ENCODE data around the gene KBTBD13. TPM values are rescaled to one million over a fixed set of nuclear protein-coding genes. Genes with fewer than 3 reads are reported as not detected.

Gene KBTBD13
- total RNA-seq, 1 experiment from 2014 or later = not detected

GRCh38 chr15:65050270-65050669 is 26.3 kb upstream of the KBTBD13 start:
- POLR2A ChIA-PET = interaction anchor here (0.6 kb wide), 2 partner anchors 135 to 313 kb away, joined by 4 to 5 read pairs; partner anchors contain the start of gene CLPX

GRCh38 chr15:65051266-65051665 is 25.3 kb upstream of the KBTBD13 start:
- DNase-seq (ENCODE audit: low read depth, low spot score) = no peak
- no peak for ATAC-seq
- ChIA-PET POLR2A (no interaction called here), CTCF (interaction anchor here (0.6 kb wide), 1 partner anchor 11 kb away, joined by 3 read pairs; no protein-coding TSS in a partner anchor)
- no peak overlapping the region for H3K4me3 ChIP-seq (ENCODE audit: low read depth in 2 of 2, low read length in 2 of 2)
- no peaks in the 10 kb centered on the region for H3K9me3 ChIP-seq (ENCODE audit: control insufficient read depth, insufficient read depth, low read depth, low read length)
- intact Hi-C loops (cut with micrococcal nuclease; ENCODE audit: unreplicated experiment) = no loop called here
- H3K4me1 ChIP-seq (ENCODE audit: control insufficient read depth, insufficient read depth, low read length) = peaks cover 7% of the 10 kb centered on the region
- no peaks in the 10 kb centered on the region for H3K27me3 ChIP-seq (ENCODE audit: control insufficient read depth, insufficient read depth, low read length)
- H3K36me3 ChIP-seq (ENCODE audit: control insufficient read depth, insufficient read depth, low read length) = no peaks in the 10 kb centered on the region
- no peak overlapping the region for H3K27ac ChIP-seq (ENCODE audit: low read length)
- no peak for TF ChIP-seq REST (IDR thresholded peaks at IDR 0.05; ENCODE audit: insufficient read depth in 1 of 2, low read depth in 2 of 2, low read length in 1 of 2)
- in situ Hi-C loops (cut with HindIII; ENCODE audit: low pct_unique_long_range_greater_than_20kb, low sequenced_read_pairs) = no loop called here
- no TSS peak for BruUV-seq (replicated peaks)

More at GRCh38 chr15:65050270-65050669, 26.3 kb upstream of the KBTBD13 start:
- no peak overlapping the region for H3K27ac ChIP-seq (ENCODE audit: low read length)
- no peak for ATAC-seq
- no peaks in the 10 kb centered on the region for H3K36me3 ChIP-seq (ENCODE audit: control insufficient read depth, insufficient read depth, low read length)
- H3K27me3 ChIP-seq (ENCODE audit: control insufficient read depth, insufficient read depth, low read length) = no peaks in the 10 kb centered on the region
- CTCF ChIA-PET = interaction anchor here (0.7 kb wide), 2 partner anchors 9 to 32 kb away, joined by 4 to 5 read pairs; no protein-coding TSS in a partner anchor
- no peaks in the 10 kb centered on the region for H3K9me3 ChIP-seq (ENCODE audit: control insufficient read depth, insufficient read depth, low read depth, low read length)
- H3K4me1 ChIP-seq (ENCODE audit: control insufficient read depth, insufficient read depth, low read length) = peaks cover 7% of the 10 kb centered on the region
- TF ChIP-seq TCF7L2 (IDR thresholded peaks at IDR 0.05; ENCODE audit: low read depth, low read length) = no peak
- TF ChIP-seq POLR2AphosphoS5 (IDR thresholded peaks at IDR 0.05; ENCODE audit: low read depth, low read length) = no peak
- no peak for TF ChIP-seq SIN3A (IDR thresholded peaks at IDR 0.05; ENCODE audit: borderline replicate concordance, insufficient read depth, low read depth, low read length)
- TF ChIP-seq CTCF (IDR thresholded peaks at IDR 0.05) = no peak
- no peak for TF ChIP-seq REST (IDR thresholded peaks at IDR 0.05; ENCODE audit: insufficient read depth in 1 of 2, low read depth in 2 of 2, low read length in 1 of 2)
- no TSS peak for BruUV-seq (replicated peaks)
- no peak overlapping the region for H3K4me3 ChIP-seq (ENCODE audit: low read depth in 2 of 2, low read length in 2 of 2)
- DNase-seq (ENCODE audit: low read depth, low spot score) = no peak
- intact Hi-C loops (cut with micrococcal nuclease; ENCODE audit: unreplicated experiment) (no loop called here), in situ Hi-C loops (cut with HindIII; ENCODE audit: low pct_unique_long_range_greater_than_20kb, low sequenced_read_pairs) (no loop called here)

Data from Panc1 (cell line).